AG09309 (cell line): ENCODE measurements around the gene DHX35.

Source experiments
- DNase-seq: peaks from one replicate; pipeline ENCODE4 v3.0.0-alpha.2; 2010; ENCODE audit warnings: low read depth
- H3K4me3 ChIP-seq: 2 replicates; pipeline ENCODE4 v1.5.1; 2011; ENCODE audit warnings: mild to moderate bottlenecking, low read depth, low read length, moderate library complexity; ENCODE audit not compliant: control insufficient read depth
- CTCF ChIP-seq: IDR thresholded peaks from 2 replicates; pipeline ENCODE4 v1.5.1; 2011; ENCODE audit warnings: mild to moderate bottlenecking, low read depth, low read length, inconsistent platforms; ENCODE audit not compliant: insufficient read depth, control insufficient read depth; ENCODE audit errors: missing control alignments

DHX35 gene

GRCh38 chr20:38920851-38921250, 41.3 kb upstream of the DHX35 start:
- no peak for TF ChIP-seq CTCF
- DNase-seq: no peak
- no peak overlapping the region for H3K4me3 ChIP-seq

- DNase-seq: no peak
- H3K4me3 ChIP-seq: no peak overlapping the region
- no peak for TF ChIP-seq CTCF
Observed at GRCh38 chr20:38924718-38925117, 37.4 kb upstream of the DHX35 start.

DNA sequence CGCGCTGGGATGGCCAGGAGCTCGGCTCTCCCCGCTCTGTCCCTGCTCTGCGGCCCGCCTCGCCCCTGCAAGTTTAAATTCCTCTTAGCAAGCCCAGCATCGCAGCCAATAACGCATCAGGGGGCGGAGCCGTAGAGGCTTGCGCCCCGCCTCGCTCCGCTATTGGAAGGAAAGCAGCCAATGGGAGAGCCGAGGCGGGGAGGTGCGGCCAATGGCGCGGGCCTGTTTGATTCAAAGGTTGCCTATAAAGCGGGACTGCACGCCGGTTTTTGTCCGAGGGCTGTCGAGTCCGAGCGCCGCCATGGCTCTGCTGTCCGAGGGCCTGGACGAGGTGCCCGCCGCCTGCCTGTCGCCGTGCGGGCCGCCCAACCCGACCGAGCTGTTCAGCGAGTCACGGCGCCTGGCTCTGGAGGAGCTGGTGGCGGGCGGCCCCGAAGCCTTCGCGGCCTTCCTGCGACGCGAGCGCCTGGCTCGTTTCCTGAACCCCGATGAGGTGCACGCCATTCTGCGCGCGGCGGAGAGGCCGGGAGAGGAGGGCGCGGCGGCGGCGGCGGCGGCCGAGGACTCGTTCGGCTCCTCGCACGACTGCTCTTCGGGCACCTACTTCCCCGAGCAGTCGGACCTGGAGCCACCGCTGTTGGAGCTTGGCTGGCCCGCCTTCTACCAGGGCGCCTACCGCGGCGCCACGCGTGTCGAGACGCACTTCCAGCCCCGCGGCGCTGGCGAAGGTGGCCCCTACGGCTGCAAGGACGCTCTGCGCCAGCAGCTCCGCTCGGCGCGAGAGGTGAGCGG, 35.8 kb upstream of the DHX35 start, which contains the start of gene FAM83D:
Gene FAM83D (plus strand): TSS at position 276 of the 792 bp plus-strand sequence. CDS start 26 bp downstream, at position 302.
- DNase-seq: peak; percentile 84
- no peak for TF ChIP-seq CTCF
- peak within 1 kb of the TSS; percentile 86 for H3K4me3 ChIP-seq

DNA sequence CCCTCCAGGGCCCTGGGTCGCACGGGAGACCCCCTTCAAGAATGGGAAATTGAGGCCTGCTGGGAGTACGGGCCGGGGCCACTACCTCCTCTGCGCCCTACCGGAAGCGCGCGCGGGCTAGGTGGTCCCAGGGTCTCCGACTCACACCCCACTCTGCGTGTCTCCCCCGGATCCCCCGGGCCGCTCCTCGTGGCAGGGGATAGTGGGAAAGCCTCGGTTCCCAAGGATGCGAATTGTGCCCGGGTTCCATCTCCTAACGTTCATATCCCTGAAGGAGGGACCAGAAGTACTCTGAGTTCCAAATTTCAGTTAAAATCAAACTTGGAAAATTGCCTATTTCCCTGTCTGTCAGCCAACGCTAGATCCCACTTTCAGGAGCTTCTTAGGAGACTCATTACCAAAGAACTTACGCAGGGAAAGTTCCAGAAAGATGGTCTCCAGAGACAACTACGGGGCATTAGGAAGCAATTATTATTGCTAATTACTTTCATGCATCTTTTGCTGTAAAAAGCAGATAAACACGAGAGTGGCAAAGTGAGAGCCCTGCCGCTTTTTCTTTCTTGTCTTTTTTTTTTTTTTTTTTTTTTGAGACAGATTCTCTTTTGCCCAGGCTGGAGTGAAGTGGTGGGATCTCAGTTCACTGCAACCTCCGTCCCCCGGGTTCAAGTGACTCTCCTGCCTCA, 35.1 kb upstream of the DHX35 start:
- DNase-seq: no peak
- no peak for TF ChIP-seq CTCF
- H3K4me3 ChIP-seq: peak overlapping the region; percentile 86

GRCh38 chr20:38927902-38928578, 34.1 kb upstream of the DHX35 start:
- TF ChIP-seq CTCF: no peak
- peak overlapping the region; percentile 86 for H3K4me3 ChIP-seq
- DNase-seq: no peak

DNA sequence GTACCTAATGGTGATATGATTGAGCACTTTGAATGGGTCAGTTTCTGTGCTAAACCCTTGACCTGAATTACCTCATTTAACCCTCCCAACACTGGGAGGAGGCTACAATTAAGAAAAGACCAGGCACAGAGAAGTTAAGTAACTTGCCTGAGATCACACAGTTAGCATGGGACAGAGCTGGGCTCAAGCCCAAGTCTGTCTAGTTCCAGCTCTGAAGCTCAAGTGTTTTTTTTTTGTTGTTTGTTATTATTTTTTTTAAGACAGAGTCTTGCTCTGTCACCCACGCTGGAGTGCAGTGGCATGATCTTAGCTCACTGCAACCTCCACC, 31.9 kb upstream of the DHX35 start:
- no peak for TF ChIP-seq CTCF
- no peak for DNase-seq
- H3K4me3 ChIP-seq: no peak overlapping the region
